Stimulated activated naive CD8-positive, alpha-beta T cell treated with anti-CD3 and anti-CD28 coated beads, Interleukin-15, amount 100 ng/mL, for 72 hours (primary cell): Measurements from ENCODE around the gene TNFRSF14.
"Not testable (repeated sequence)": the region's sequence is repeated elsewhere in the genome, so short reads cannot be mapped to it uniquely, and the experiment has no call there.

Source experiments
- ATAC-seq: fragments of 150-1000 bp; cut with Tn5 transposase; 2 replicates; pipeline ENCODE4 v1.10.0; 2021; ENCODE audit warnings: mild to moderate bottlenecking, moderate library complexity
- DNase-seq, 2 donors: peaks; one replicate each; pipeline ENCODE4 v3.0.0; 2021 to 2022
- H3K27ac Mint-ChIP-seq, 2 donors: one replicate each; pipeline ENCODE4 v1.8.0; 2022; ENCODE audit warnings: mild to moderate bottlenecking in 2 of 2, mixed read lengths in 2 of 2, moderate library complexity in 2 of 2
- H3K27me3 Mint-ChIP-seq: one replicate; pipeline ENCODE4 v1.8.0; 2022; ENCODE audit warnings: mixed read lengths
- H3K4me1 Mint-ChIP-seq: one replicate; pipeline ENCODE4 v1.8.0; 2022; ENCODE audit warnings: mild to moderate bottlenecking, mixed read lengths
- H3K4me3 Mint-ChIP-seq, 2 donors: one replicate each; pipeline ENCODE4 v1.8.0; 2022; ENCODE audit warnings: mild to moderate bottlenecking in 2 of 2, mixed read lengths in 2 of 2, moderate library complexity in 1 of 2
- H3K9me3 Mint-ChIP-seq, 2 donors: one replicate each; pipeline ENCODE4 v1.8.0; 2022; ENCODE audit warnings: mixed read lengths in 2 of 2

Gene TNFRSF14

GRCh38 chr1:2564006-2564814 is 8.0 kb downstream of the TNFRSF14 start:
- H3K4me1 Mint-ChIP-seq: peaks cover 61% of the 10 kb centered on the region
- DNase-seq: no peak
- no peak for ATAC-seq
- no peaks in the 10 kb centered on the region for H3K27me3 Mint-ChIP-seq
- peak overlapping the region; percentile 74 to 85 for H3K27ac Mint-ChIP-seq
- no peak overlapping the region for H3K4me3 Mint-ChIP-seq
- no peaks in the 10 kb centered on the region for H3K9me3 Mint-ChIP-seq

DNA sequence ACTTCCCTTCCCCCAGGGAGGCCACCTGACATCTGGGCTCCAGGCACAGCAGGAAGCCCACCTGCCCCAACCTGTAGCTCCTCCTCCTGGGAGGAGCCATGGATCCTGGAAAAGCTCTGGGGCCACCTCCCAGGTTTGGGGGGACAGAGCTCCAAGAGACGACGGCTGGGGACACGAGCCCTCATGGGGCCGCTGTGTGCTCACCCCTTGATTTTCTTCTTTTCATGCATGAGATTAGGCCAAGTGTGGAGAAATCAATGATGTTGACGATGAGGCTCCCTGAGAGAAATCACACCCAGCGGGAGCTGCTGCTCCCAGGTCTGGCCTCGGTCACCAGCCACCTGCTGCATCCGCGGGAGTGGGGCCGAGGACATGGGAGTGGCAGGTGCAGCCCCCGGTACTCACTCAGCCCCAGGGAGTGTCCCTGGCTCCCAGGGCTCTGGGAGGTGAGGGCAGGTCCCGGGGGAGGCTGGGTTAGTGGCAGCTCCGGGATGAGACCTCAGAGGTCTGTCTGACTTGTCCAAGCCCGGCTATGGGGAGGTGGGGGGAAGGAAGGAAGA is 8.7 kb downstream of the TNFRSF14 start:
- no peaks in the 10 kb centered on the region for H3K27me3 Mint-ChIP-seq
- peak overlapping the region; percentile 74 to 85 for H3K27ac Mint-ChIP-seq
- no peaks in the 10 kb centered on the region for H3K9me3 Mint-ChIP-seq
- H3K4me1 Mint-ChIP-seq: peaks cover 55% of the 10 kb centered on the region
- no peak overlapping the region for H3K4me3 Mint-ChIP-seq
- DNase-seq (no peak), ATAC-seq (no peak)

- no peak for DNase-seq
- ATAC-seq: peak; percentile 14
- H3K9me3 Mint-ChIP-seq: peaks cover 0 to 7% of the 10 kb centered on the region in 2 donors
- H3K27ac Mint-ChIP-seq: peak overlapping the region in 1 of 2 donors; percentile 76
- H3K4me1 Mint-ChIP-seq: peaks cover 44% of the 10 kb centered on the region
- no peaks in the 10 kb centered on the region for H3K27me3 Mint-ChIP-seq
- no peak overlapping the region for H3K4me3 Mint-ChIP-seq
Observed at GRCh38 chr1:2566101-2567045, 10.2 kb downstream of the TNFRSF14 start.

- ATAC-seq (peak; percentile 18), DNase-seq (no peak)
- no peak overlapping the region for H3K4me3 Mint-ChIP-seq
- H3K4me1 Mint-ChIP-seq: peaks cover 36% of the 10 kb centered on the region
- H3K9me3 Mint-ChIP-seq: peaks cover 0 to 7% of the 10 kb centered on the region in 2 donors
- no peaks in the 10 kb centered on the region for H3K27me3 Mint-ChIP-seq
- H3K27ac Mint-ChIP-seq: no peak overlapping the region
Observed at GRCh38 chr1:2567083-2567679, 11.0 kb downstream of the TNFRSF14 start.

- peak; percentile 45 for ATAC-seq
- H3K27me3 Mint-ChIP-seq, H3K27ac Mint-ChIP-seq, H3K4me3 Mint-ChIP-seq, DNase-seq: not testable (repeated sequence)
- H3K4me1 Mint-ChIP-seq: peaks cover 36% of the 10 kb centered on the region
- peaks cover 7 to 18% of the 10 kb centered on the region in 2 donors for H3K9me3 Mint-ChIP-seq
Observed at GRCh38 chr1:2568187-2568816, 12.1 kb downstream of the TNFRSF14 start.

- H3K4me3 Mint-ChIP-seq: peak overlapping the region in 1 of 2 donors; percentile 41
- no peaks in the 10 kb centered on the region for H3K27me3 Mint-ChIP-seq
- peaks cover 14 to 26% of the 10 kb centered on the region in 2 donors for H3K9me3 Mint-ChIP-seq
- no peak for DNase-seq
- peaks cover 35% of the 10 kb centered on the region for H3K4me1 Mint-ChIP-seq
- H3K27ac Mint-ChIP-seq: peak overlapping the region in 1 of 2 donors; percentile 93
- peak; percentile 3 for ATAC-seq
Observed at GRCh38 chr1:2569060-2569459, 12.9 kb downstream of the TNFRSF14 start.

- DNase-seq, H3K27me3 Mint-ChIP-seq, ATAC-seq, H3K4me3 Mint-ChIP-seq: not testable (repeated sequence)
- peaks cover 35% of the 10 kb centered on the region for H3K4me1 Mint-ChIP-seq
- peaks cover 17 to 29% of the 10 kb centered on the region in 2 donors for H3K9me3 Mint-ChIP-seq
- H3K27ac Mint-ChIP-seq: peak overlapping the region in 1 of 2 donors; percentile 19
Observed at GRCh38 chr1:2569703-2570102, 13.5 kb downstream of the TNFRSF14 start.

DNA sequence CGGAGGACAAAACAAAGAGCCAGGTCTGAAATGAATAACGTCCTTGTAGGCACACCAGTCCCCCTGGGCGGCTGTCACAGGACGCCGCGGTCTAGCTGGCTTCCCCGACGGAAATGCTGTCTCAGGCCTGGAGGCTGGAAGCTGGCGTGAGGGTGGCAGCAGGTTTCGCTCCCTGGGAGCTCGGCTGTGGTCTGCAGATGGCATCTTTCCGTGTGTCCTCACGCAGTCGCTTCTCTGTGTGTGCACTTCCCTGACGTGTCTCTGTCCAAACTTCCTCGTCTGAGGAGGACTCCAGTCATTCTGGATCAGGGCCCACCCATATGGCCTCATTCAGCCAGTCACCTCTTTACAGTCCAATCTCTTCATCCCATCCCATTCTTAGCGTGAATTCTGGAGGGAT is 14.2 kb downstream of the TNFRSF14 start:
- Mint-ChIP-seq H3K4me1 (peaks cover 35% of the 10 kb centered on the region), H3K27ac (no peak overlapping the region), H3K4me3 (no peak overlapping the region), H3K9me3 (peaks cover 17 to 29% of the 10 kb centered on the region in 2 donors), H3K27me3 (no peaks in the 10 kb centered on the region)
- DNase-seq (no peak), ATAC-seq (no peak)

DNA sequence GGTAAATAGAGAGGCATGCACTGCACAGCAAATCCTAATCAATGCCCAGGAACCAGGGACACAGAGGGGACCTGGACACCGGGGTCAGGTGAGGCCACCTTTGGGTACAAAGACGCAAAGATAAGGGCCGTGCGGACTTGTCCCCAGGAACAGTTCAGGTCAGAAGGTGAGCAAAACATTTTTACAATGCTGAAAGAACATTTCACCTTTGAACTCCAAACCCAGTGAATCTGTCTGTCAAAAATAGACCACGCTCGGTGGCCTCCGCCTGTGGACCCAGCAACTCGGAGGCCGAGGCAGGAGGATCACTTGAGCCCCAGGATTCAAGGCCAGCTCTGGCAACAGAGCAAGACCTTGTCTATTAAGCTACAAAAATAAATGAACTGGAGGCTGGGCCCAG is 15.2 kb downstream of the TNFRSF14 start:
- ATAC-seq (no peak), DNase-seq (no peak)
- Mint-ChIP-seq H3K4me3 (no peak overlapping the region), H3K27me3 (no peaks in the 10 kb centered on the region), H3K4me1 (peaks cover 36% of the 10 kb centered on the region), H3K27ac (peak overlapping the region in 1 of 2 donors; percentile 59), H3K9me3 (peaks cover 17 to 29% of the 10 kb centered on the region in 2 donors)

DNA sequence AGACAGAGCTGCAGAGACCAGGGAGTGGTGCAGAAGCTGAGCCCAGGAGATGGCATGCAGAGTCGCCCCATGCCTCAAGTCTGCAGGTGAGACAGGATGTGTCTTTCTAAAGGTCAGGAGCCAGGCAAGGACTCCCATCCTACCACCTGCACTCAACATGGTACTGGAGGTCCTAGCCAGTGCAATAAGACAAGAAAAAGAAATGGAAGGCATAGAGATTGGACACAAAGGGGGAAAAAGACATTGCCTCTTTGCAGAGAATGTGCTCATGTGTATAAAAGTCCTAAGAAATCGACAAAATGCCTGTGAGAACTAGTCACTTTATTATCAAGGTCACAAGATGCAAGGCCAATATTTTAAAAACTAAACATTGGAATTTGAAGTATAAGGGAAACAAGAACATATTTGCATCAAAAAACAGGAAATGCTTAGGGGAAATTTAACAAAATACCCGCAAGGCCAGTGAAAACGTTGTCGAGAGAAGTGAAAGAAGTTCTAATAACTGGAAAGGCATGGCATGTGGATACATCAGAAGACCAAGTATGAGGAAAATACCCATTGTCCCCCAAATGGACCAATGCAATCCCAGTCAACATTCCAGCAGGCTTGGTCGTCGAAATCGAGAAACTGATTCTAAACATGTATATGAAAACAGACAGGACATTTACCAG is 17.2 kb downstream of the TNFRSF14 start:
- Mint-ChIP-seq H3K27ac (no peak overlapping the region), H3K4me1 (peaks cover 49% of the 10 kb centered on the region), H3K9me3 (peaks cover 17 to 29% of the 10 kb centered on the region in 2 donors), H3K4me3 (no peak overlapping the region), H3K27me3 (no peaks in the 10 kb centered on the region)
- ATAC-seq (no peak), DNase-seq (no peak)

DNA sequence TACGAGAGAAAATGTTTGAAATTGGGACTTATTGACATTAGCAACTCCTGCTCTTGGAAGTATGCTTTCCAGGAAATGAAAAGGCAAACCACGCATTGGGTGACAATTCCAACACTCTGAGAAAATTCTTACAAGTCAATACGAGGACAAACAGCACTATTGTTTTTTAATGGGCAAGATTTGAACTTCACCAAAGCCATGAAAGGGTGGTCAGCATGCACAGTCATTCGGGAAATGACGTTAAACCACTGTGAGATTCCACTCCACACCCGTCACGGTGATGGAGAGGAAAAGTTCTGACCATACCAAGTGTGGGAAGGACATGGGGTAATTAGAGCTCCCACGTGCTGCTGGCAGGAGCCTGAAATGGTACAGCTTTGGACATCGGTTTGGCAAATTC is 18.2 kb downstream of the TNFRSF14 start:
- Mint-ChIP-seq H3K27ac (no peak overlapping the region), H3K4me3 (no peak overlapping the region), H3K9me3 (peaks cover 17 to 29% of the 10 kb centered on the region in 2 donors), H3K27me3 (no peaks in the 10 kb centered on the region), H3K4me1 (peaks cover 59% of the 10 kb centered on the region)
- ATAC-seq (no peak), DNase-seq (no peak)

GRCh38 chr1:2575801-2576663 is 19.9 kb downstream of the TNFRSF14 start:
- ATAC-seq (no peak), DNase-seq (no peak)
- Mint-ChIP-seq H3K9me3 (peaks cover 17 to 24% of the 10 kb centered on the region in 2 donors), H3K27ac (peak overlapping the region; percentile 38 to 41), H3K4me3 (peak overlapping the region in 1 of 2 donors; percentile 79), H3K4me1 (peaks cover 75% of the 10 kb centered on the region), H3K27me3 (no peaks in the 10 kb centered on the region)

DNA sequence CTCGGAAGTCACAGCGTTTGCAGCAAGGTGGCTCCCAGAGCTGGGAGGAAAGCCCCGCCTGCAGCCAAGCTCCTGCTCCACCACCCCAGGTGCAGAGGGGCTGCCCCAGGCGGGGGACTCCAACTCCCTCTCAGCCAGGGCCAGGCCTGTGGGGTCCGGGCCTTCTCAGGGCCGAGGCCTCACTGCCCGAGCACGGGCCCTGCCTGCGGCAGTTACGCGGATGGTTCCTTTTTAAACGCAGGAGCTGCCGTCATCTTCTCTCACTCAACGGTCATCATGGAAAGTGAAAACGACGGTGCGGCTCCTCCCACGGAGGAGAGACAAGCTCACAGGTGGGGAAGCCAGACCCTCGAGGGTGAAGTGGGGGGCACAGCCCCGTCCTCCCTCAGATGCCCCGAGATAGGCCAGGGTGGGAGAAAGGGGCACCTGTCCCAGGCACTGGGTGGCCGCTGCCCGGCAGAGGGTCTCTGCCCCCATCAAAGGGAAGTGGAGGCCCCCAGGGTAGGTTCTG is 21.4 kb downstream of the TNFRSF14 start:
- Mint-ChIP-seq H3K4me1 (peaks cover 91% of the 10 kb centered on the region), H3K27ac (peak overlapping the region; percentile 80 to 96), H3K4me3 (peak overlapping the region; percentile 72 to 79), H3K9me3 (peaks cover 17 to 18% of the 10 kb centered on the region in 2 donors)
- peak; percentile 64 to 67 for DNase-seq
- H3K27me3 Mint-ChIP-seq: not testable (repeated sequence)
- ATAC-seq: peak; percentile 77
